Measurements from ENCODE around the gene GPNMB.
"Not testable (repeated sequence)": the region's sequence is repeated elsewhere in the genome, so short reads cannot be mapped to it uniquely, and the experiment has no call there.

Gene GPNMB

DNA sequence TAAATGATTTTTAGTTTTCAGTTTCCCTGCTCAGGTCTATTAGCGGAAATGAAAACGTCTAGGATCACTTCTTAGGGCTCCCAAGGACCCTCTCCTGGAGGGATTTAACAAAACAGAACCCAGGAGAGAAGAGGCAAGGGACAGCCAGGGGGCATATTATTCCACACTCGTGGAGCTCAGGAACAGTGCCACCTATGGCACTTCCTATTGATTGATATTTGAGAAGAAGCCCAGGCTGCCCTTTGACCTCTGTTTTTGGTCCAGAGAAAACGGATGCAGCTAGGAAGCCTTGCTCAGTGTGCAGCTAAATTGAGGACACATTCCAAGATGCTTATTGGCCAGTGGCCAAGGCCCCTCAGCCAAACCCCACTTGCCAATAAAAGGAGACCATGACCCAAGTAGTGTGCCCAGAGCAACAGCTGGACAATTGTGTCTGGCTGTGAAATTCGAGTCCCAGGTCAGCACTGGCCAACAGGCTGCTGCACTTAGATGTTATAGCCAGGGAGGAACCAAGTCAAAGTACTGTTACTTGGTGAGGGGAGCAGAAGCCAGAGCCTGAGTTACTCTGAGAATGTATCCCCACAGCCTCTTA lies 24.0 kb upstream of the GPNMB start:
- Histone ChIP-seq H3K4me3 (ENCODE audit: low read length, poor library complexity, severe bottlenecking) (no peak overlapping the region), H3K27me3 (ENCODE audit: insufficient read depth, low read length, poor library complexity, severe bottlenecking) (no peaks in the 10 kb centered on the region), H3K9ac (ENCODE audit: low read depth, low read length, poor library complexity, severe bottlenecking) (no peak overlapping the region), H3K36me3 (ENCODE audit: insufficient read depth, low read length) (no peaks in the 10 kb centered on the region), H3K4me1 (ENCODE audit: insufficient read depth, low read length, poor library complexity, severe bottlenecking) (no peaks in the 10 kb centered on the region), H3K4me2 (ENCODE audit: low read depth, low read length, poor library complexity, severe bottlenecking) (no peak overlapping the region), H3F3A (ENCODE audit: low read depth) (no peaks in the 10 kb centered on the region), H3K79me2 (ENCODE audit: insufficient read depth, low read length) (no peaks in the 10 kb centered on the region), H4K20me1 (ENCODE audit: insufficient read depth, low read length, poor library complexity, severe bottlenecking) (no peaks in the 10 kb centered on the region), H3K9me3 (ENCODE audit: insufficient read depth, low read depth, low read length) (no peaks in the 10 kb centered on the region), H2AFZ (ENCODE audit: low read length) (no peak overlapping the region), H3K9me2 (replicated peaks; ENCODE audit: low read depth, low read length) (no peaks in the 10 kb centered on the region)
- no peak for TF ChIP-seq EZH2phosphoT487 (IDR thresholded peaks at IDR 0.05; ENCODE audit: borderline replicate concordance)
- TF ChIP-seq, protein P1, sequence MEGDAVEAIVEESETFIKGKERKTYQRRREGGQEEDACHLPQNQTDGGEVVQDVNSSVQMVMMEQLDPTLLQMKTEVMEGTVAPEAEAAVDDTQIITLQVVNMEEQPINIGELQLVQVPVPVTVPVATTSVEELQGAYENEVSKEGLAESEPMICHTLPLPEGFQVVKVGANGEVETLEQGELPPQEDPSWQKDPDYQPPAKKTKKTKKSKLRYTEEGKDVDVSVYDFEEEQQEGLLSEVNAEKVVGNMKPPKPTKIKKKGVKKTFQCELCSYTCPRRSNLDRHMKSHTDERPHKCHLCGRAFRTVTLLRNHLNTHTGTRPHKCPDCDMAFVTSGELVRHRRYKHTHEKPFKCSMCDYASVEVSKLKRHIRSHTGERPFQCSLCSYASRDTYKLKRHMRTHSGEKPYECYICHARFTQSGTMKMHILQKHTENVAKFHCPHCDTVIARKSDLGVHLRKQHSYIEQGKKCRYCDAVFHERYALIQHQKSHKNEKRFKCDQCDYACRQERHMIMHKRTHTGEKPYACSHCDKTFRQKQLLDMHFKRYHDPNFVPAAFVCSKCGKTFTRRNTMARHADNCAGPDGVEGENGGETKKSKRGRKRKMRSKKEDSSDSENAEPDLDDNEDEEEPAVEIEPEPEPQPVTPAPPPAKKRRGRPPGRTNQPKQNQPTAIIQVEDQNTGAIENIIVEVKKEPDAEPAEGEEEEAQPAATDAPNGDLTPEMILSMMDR (conservative IDR thresholded peaks at IDR 0.05; ENCODE audit: low read length), result no peak

DNA sequence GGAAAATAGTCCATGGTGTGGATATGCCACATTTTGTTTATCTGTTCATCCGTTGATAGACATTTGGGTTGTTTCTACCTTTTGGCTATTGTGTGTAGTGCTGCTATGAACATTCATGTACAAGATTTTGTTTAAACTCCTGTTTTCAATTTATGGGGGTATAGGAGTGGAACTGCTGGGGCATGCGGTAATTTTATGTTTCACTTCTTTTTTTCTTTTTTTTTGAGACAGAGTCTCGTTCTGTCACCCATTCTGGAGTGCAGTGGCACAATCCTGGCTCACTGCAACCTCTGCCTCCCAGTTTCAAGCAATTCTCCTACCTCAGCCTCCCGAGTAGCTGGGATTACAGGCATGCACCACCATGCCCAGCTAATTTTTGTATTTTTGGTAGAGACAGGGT lies 22.2 kb upstream of the GPNMB start:
- H2AFZ ChIP-seq (ENCODE audit: low read length); H3K36me3 ChIP-seq (ENCODE audit: insufficient read depth, low read length); H3K27me3 ChIP-seq (ENCODE audit: insufficient read depth, low read length, poor library complexity, severe bottlenecking); H3F3A ChIP-seq (ENCODE audit: low read depth); H3K79me2 ChIP-seq (ENCODE audit: insufficient read depth, low read length); H4K20me1 ChIP-seq (ENCODE audit: insufficient read depth, low read length, poor library complexity, severe bottlenecking); H3K9me3 ChIP-seq (ENCODE audit: insufficient read depth, low read depth, low read length); H3K4me1 ChIP-seq (ENCODE audit: insufficient read depth, low read length, poor library complexity, severe bottlenecking); H3K9me2 ChIP-seq (replicated peaks; ENCODE audit: low read depth, low read length); H3K4me2 ChIP-seq (ENCODE audit: low read depth, low read length, poor library complexity, severe bottlenecking); H3K4me3 ChIP-seq (ENCODE audit: low read length, poor library complexity, severe bottlenecking); H3K9ac ChIP-seq (ENCODE audit: low read depth, low read length, poor library complexity, severe bottlenecking): not testable (repeated sequence)

DNA sequence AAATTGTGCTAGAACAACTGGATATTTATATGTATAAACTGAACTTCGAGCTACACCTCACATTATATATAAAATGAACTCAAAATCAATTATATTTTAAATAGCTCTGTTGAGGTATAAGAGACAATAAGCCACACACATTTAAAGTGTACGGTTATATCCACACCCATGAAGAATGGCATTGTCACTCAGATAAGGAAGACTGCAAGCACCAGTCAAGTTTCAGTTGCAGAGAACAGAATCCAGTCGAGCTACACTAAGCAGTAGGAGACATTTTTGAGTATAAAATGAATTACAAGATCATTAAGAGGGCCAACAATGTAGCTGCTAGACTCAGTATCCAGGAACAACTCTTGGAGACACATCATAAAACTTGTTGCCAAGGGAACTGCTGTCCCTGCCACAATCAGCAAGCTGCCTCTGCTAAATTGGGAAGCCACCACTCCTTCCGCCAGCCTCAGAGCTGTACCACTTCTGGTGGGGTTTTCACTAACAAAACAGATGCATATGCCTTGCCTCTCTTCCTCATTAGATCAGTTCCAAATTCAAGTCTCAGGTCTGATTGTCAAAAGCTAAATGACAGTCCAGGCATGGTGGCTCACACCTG lies 19.6 kb upstream of the GPNMB start:
- H3K79me2 ChIP-seq (ENCODE audit: insufficient read depth, low read length), result no peaks in the 10 kb centered on the region
- no peak overlapping the region for H2AFZ ChIP-seq (ENCODE audit: low read length)
- H3K9ac ChIP-seq (ENCODE audit: low read depth, low read length, poor library complexity, severe bottlenecking), result no peak overlapping the region
- no peaks in the 10 kb centered on the region for H3K4me1 ChIP-seq (ENCODE audit: insufficient read depth, low read length, poor library complexity, severe bottlenecking)
- no peak overlapping the region for H3K4me3 ChIP-seq (ENCODE audit: low read length, poor library complexity, severe bottlenecking)
- no peaks in the 10 kb centered on the region for H3K27me3 ChIP-seq (ENCODE audit: insufficient read depth, low read length, poor library complexity, severe bottlenecking)
- no peak for TF ChIP-seq EZH2phosphoT487 (IDR thresholded peaks at IDR 0.05; ENCODE audit: borderline replicate concordance)
- TF ChIP-seq, protein P1 (conservative IDR thresholded peaks at IDR 0.05; ENCODE audit: low read length), result no peak
- H3K36me3 ChIP-seq (ENCODE audit: insufficient read depth, low read length), result no peaks in the 10 kb centered on the region
- H3K4me2 ChIP-seq (ENCODE audit: low read depth, low read length, poor library complexity, severe bottlenecking), result no peak overlapping the region
- H4K20me1 ChIP-seq (ENCODE audit: insufficient read depth, low read length, poor library complexity, severe bottlenecking), result no peaks in the 10 kb centered on the region
- no peaks in the 10 kb centered on the region for H3F3A ChIP-seq (ENCODE audit: low read depth)
- no peaks in the 10 kb centered on the region for H3K9me2 ChIP-seq (replicated peaks; ENCODE audit: low read depth, low read length)
- H3K9me3 ChIP-seq (ENCODE audit: insufficient read depth, low read depth, low read length), result no peaks in the 10 kb centered on the region

DNA sequence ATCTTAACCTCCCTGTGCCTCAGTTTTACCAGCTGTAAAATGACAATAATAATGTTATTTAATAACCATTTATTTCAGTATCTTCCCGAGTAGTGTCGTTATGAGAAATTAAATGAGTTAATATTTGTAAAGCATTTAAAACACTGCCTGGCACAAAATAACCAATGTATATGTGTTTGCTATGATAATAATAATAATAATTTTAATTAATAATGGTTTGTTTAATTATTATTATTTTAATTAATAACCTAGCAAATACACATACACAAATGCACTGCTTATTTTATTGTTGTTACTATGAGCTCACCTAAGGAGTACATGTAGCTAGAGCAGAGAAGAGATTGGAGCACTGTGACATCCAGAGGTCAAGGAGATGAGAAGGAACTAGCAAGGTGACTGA lies 18.2 kb upstream of the GPNMB start:
- no peak overlapping the region for H3K9ac ChIP-seq (ENCODE audit: low read depth, low read length, poor library complexity, severe bottlenecking)
- no peak overlapping the region for H3K4me2 ChIP-seq (ENCODE audit: low read depth, low read length, poor library complexity, severe bottlenecking)
- no peaks in the 10 kb centered on the region for H3K36me3 ChIP-seq (ENCODE audit: insufficient read depth, low read length)
- H2AFZ ChIP-seq (ENCODE audit: low read length), result no peak overlapping the region
- no peaks in the 10 kb centered on the region for H3K27me3 ChIP-seq (ENCODE audit: insufficient read depth, low read length, poor library complexity, severe bottlenecking)
- no peaks in the 10 kb centered on the region for H3F3A ChIP-seq (ENCODE audit: low read depth)
- H4K20me1 ChIP-seq (ENCODE audit: insufficient read depth, low read length, poor library complexity, severe bottlenecking), result no peaks in the 10 kb centered on the region
- peaks cover 3% of the 10 kb centered on the region for H3K4me1 ChIP-seq (ENCODE audit: insufficient read depth, low read length, poor library complexity, severe bottlenecking)
- H3K4me3 ChIP-seq (ENCODE audit: low read length, poor library complexity, severe bottlenecking), result no peak overlapping the region
- H3K79me2 ChIP-seq (ENCODE audit: insufficient read depth, low read length), result no peaks in the 10 kb centered on the region
- no peak for TF ChIP-seq EZH2phosphoT487 (IDR thresholded peaks at IDR 0.05; ENCODE audit: borderline replicate concordance)
- TF ChIP-seq, protein P1 (conservative IDR thresholded peaks at IDR 0.05; ENCODE audit: low read length), result no peak
- no peaks in the 10 kb centered on the region for H3K9me2 ChIP-seq (replicated peaks; ENCODE audit: low read depth, low read length)
- no peaks in the 10 kb centered on the region for H3K9me3 ChIP-seq (ENCODE audit: insufficient read depth, low read depth, low read length)

Data from Loucy (cell line).